Activated CD8-positive, alpha-beta T cell treated with anti-CD3 and anti-CD28 coated beads, Interleukin-2, amount 10 ng/mL, durations not matched to agents 7 days and 5 days (primary cell): ENCODE data around the gene CMIP. TPM values are rescaled to one million over a fixed set of nuclear protein-coding genes. Genes with fewer than 3 reads are reported as not detected.

Source experiments
- ATAC-seq: fragments of 150-1000 bp; cut with Tn5 transposase; one replicate; pipeline ENCODE4 v1.10.0; 2021; ENCODE audit warnings: moderate library complexity
- CTCF ChIA-PET: fragments of 350-600 bp; sonication (Branson Sonifier 250); formaldehyde crosslinking; loops from one replicate; lab custom pipeline; 2021; ENCODE audit warnings: antibody characterized with exemption; lab: Charles Lee
- POLR2A ChIA-PET: fragments of 350-600 bp; sonication (Branson Sonifier 250); formaldehyde crosslinking; loops from one replicate; lab custom pipeline; 2021; ENCODE audit warnings: antibody characterized with exemption; lab: Charles Lee
- DNase-seq: peaks from one replicate; pipeline ENCODE4 v3.0.0-alpha.2; 2020
- H3K27ac Mint-ChIP-seq: one replicate; pipeline ENCODE4 v1.8.0; 2021; ENCODE audit warnings: mild to moderate bottlenecking, mixed read lengths
- H3K27me3 Mint-ChIP-seq: one replicate; pipeline ENCODE4 v1.8.0; 2021; ENCODE audit warnings: low read depth, mixed read lengths
- H3K36me3 Mint-ChIP-seq: one replicate; pipeline ENCODE4 v1.8.0; 2021; ENCODE audit warnings: low read depth, mixed read lengths
- H3K4me1 Mint-ChIP-seq: one replicate; pipeline ENCODE4 v1.8.0; 2021; ENCODE audit warnings: low read depth, mixed read lengths
- H3K4me3 Mint-ChIP-seq: one replicate; pipeline ENCODE4 v1.8.0; 2021; ENCODE audit warnings: mild to moderate bottlenecking, mixed read lengths
- H3K9me3 Mint-ChIP-seq: one replicate; pipeline ENCODE4 v1.8.0; 2022; ENCODE audit warnings: mixed read lengths; ENCODE audit not compliant: insufficient read depth
- total RNA-seq, 2 experiments: library from RNA; stranded (reverse); gene quantifications; one replicate each; pipeline ENCODE4 v1.2.3, GENCODE V29; 2021

The CMIP gene
- total RNA-seq, 2 experiments from 2014 or later: 62.5 to 70.4 TPM

GRCh38 chr16:81449241-81449640 lies 4.6 kb downstream of the CMIP start:
- peaks cover 72% of the 10 kb centered on the region for H3K4me1 Mint-ChIP-seq
- CTCF ChIA-PET: interaction anchor here (1.0 to 1.3 kb wide), 2 partner anchors 173 to 269 kb away, joined by 3 read pairs; no protein-coding TSS in a partner anchor
- POLR2A ChIA-PET: interaction anchor here (1.2 kb wide), 1 partner anchor 21 kb away, joined by 4 read pairs; no protein-coding TSS in a partner anchor

GRCh38 chr16:81449899-81450608 lies 5.4 kb downstream of the CMIP start:
- ChIA-PET POLR2A (no interaction called here), CTCF (interaction anchor here (0.9 to 2.6 kb wide), 8 partner anchors 13 to 273 kb away, joined by 3 to 15 read pairs (median 4); no protein-coding TSS in a partner anchor)
- Mint-ChIP-seq H3K27me3 (no peaks in the 10 kb centered on the region), H3K4me3 (no peak overlapping the region), H3K4me1 (peaks cover 77% of the 10 kb centered on the region), H3K36me3 (peaks cover 50% of the 10 kb centered on the region), H3K9me3 (no peaks in the 10 kb centered on the region), H3K27ac (peak overlapping the region; percentile 65)
- no peak for ATAC-seq
- DNase-seq: no peak

More at GRCh38 chr16:81449241-81449640, 4.6 kb downstream of the CMIP start:
- Mint-ChIP-seq H3K4me3 (no peak overlapping the region), H3K27ac (peak overlapping the region; percentile 11), H3K36me3 (peaks cover 50% of the 10 kb centered on the region), H3K9me3 (no peaks in the 10 kb centered on the region), H3K27me3 (no peaks in the 10 kb centered on the region)
- DNase-seq (no peak), ATAC-seq (no peak)

GRCh38 chr16:81450783-81451491 lies 6.3 kb downstream of the CMIP start:
- ChIA-PET CTCF (interaction anchor here (0.9 to 2.6 kb wide), 6 partner anchors 13 to 272 kb away, joined by 3 to 15 read pairs (median 6); no protein-coding TSS in a partner anchor), POLR2A (interaction anchor here (1.2 to 1.3 kb wide), 2 partner anchors 19 to 20 kb away, joined by 3 to 8 read pairs; no protein-coding TSS in a partner anchor)
- H3K27me3 Mint-ChIP-seq: no peaks in the 10 kb centered on the region
- H3K4me3 Mint-ChIP-seq: peak overlapping the region; percentile 61
- no peak for DNase-seq
- peaks cover 77% of the 10 kb centered on the region for H3K4me1 Mint-ChIP-seq
- H3K9me3 Mint-ChIP-seq: no peaks in the 10 kb centered on the region
- peaks cover 51% of the 10 kb centered on the region for H3K36me3 Mint-ChIP-seq
- no peak for ATAC-seq
- peak overlapping the region; percentile 89 for H3K27ac Mint-ChIP-seq

- ATAC-seq (peak; percentile 85), DNase-seq (peak; percentile 72)
- Mint-ChIP-seq H3K27ac (peak overlapping the region; percentile 89), H3K4me1 (peaks cover 75% of the 10 kb centered on the region), H3K36me3 (peaks cover 47% of the 10 kb centered on the region), H3K27me3 (no peaks in the 10 kb centered on the region), H3K4me3 (peak overlapping the region; percentile 61), H3K9me3 (no peaks in the 10 kb centered on the region)
- ChIA-PET CTCF (interaction anchor here (1.0 to 2.6 kb wide), 4 partner anchors 11 to 70 kb away, joined by 4 to 15 read pairs (median 8); no protein-coding TSS in a partner anchor), POLR2A (interaction anchor here (1.2 to 1.3 kb wide), 2 partner anchors 18 to 21 kb away, joined by 3 to 8 read pairs; no protein-coding TSS in a partner anchor)
Measured at GRCh38 chr16:81451753-81452680, 7.4 kb downstream of the CMIP start.

- no peak for ATAC-seq
- POLR2A ChIA-PET: no interaction called here
Measured at GRCh38 chr16:81453091-81453728, 8.6 kb downstream of the CMIP start.

GRCh38 chr16:81454044-81454443 lies 9.4 kb downstream of the CMIP start:
- CTCF ChIA-PET: no interaction called here
- DNase-seq: no peak
- no peak for ATAC-seq

More at GRCh38 chr16:81453091-81453728, 8.6 kb downstream of the CMIP start:
- Mint-ChIP-seq H3K27me3 (no peaks in the 10 kb centered on the region), H3K9me3 (no peaks in the 10 kb centered on the region), H3K36me3 (peaks cover 46% of the 10 kb centered on the region), H3K4me3 (no peak overlapping the region), H3K27ac (no peak overlapping the region), H3K4me1 (peaks cover 68% of the 10 kb centered on the region)
- CTCF ChIA-PET: interaction anchor here (1.0 to 2.6 kb wide), 2 partner anchors 17 to 68 kb away, joined by 4 to 15 read pairs; no protein-coding TSS in a partner anchor
- DNase-seq: no peak

GRCh38 chr16:81455006-81455405 lies 10.4 kb downstream of the CMIP start:
- no peak for ATAC-seq
- H3K36me3 Mint-ChIP-seq: peaks cover 40% of the 10 kb centered on the region
- H3K4me3 Mint-ChIP-seq: no peak overlapping the region
- H3K27me3 Mint-ChIP-seq: no peaks in the 10 kb centered on the region
- no peak overlapping the region for H3K27ac Mint-ChIP-seq
- CTCF ChIA-PET: no interaction called here
- no peak for DNase-seq
- no peaks in the 10 kb centered on the region for H3K9me3 Mint-ChIP-seq
- POLR2A ChIA-PET: no interaction called here
- H3K4me1 Mint-ChIP-seq: peaks cover 61% of the 10 kb centered on the region

More at GRCh38 chr16:81454044-81454443, 9.4 kb downstream of the CMIP start:
- H3K9me3 Mint-ChIP-seq: no peaks in the 10 kb centered on the region
- POLR2A ChIA-PET: no interaction called here
- H3K27me3 Mint-ChIP-seq: no peaks in the 10 kb centered on the region
- H3K4me3 Mint-ChIP-seq: no peak overlapping the region
- peaks cover 65% of the 10 kb centered on the region for H3K4me1 Mint-ChIP-seq
- no peak overlapping the region for H3K27ac Mint-ChIP-seq
- peaks cover 49% of the 10 kb centered on the region for H3K36me3 Mint-ChIP-seq

- CTCF ChIA-PET: no interaction called here
- H3K4me3 Mint-ChIP-seq: no peak overlapping the region
- H3K9me3 Mint-ChIP-seq: no peaks in the 10 kb centered on the region
- POLR2A ChIA-PET: no interaction called here
- peaks cover 38% of the 10 kb centered on the region for H3K36me3 Mint-ChIP-seq
- no peak for ATAC-seq
- H3K27ac Mint-ChIP-seq: peak overlapping the region; percentile 44
- peaks cover 61% of the 10 kb centered on the region for H3K4me1 Mint-ChIP-seq
- DNase-seq: no peak
- no peaks in the 10 kb centered on the region for H3K27me3 Mint-ChIP-seq
Measured at GRCh38 chr16:81455720-81456494, 11.3 kb downstream of the CMIP start.

GRCh38 chr16:81456523-81457325 lies 12.1 kb downstream of the CMIP start:
- ChIA-PET POLR2A (interaction anchor here (1.6 kb wide), 1 partner anchor 13 kb away, joined by 4 read pairs; no protein-coding TSS in a partner anchor), CTCF (interaction anchor here (1.1 kb wide), 1 partner anchor 22 kb away, joined by 3 read pairs; no protein-coding TSS in a partner anchor)
- Mint-ChIP-seq H3K27ac (peak overlapping the region; percentile 44), H3K4me1 (peaks cover 61% of the 10 kb centered on the region), H3K27me3 (no peaks in the 10 kb centered on the region), H3K36me3 (peaks cover 39% of the 10 kb centered on the region), H3K9me3 (no peaks in the 10 kb centered on the region), H3K4me3 (no peak overlapping the region)
- DNase-seq: no peak
- ATAC-seq: no peak
